Measurements from ENCODE around the gene TMEM35B. TPM values are rescaled to one million over a fixed set of nuclear protein-coding genes. Genes with fewer than 3 reads are reported as not detected.

TMEM35B gene
- total RNA-seq, 2 donors from 2014 or later: 25.2 to 30.6 TPM

Other genes with a start within 250 kb of the TMEM35B start
- gene GJB5, start 230.3 kb downstream of the TMEM35B start, total RNA-seq: not detected
- not detected for gene GJB4, start 225.6 kb downstream of the TMEM35B start, total RNA-seq
- under 1 TPM in 1 of 2 donors, not detected in 1; 0.28 TPM for gene GJB3, start 204.1 kb downstream of the TMEM35B start, total RNA-seq
- 10 to 100 TPM; 31.6 to 50.9 TPM for gene GJA4, start 192.3 kb downstream of the TMEM35B start, total RNA-seq
- gene SMIM12, start 125.6 kb downstream of the TMEM35B start, total RNA-seq: 10 to 100 TPM; 26.6 to 34.0 TPM
- under 1 TPM in 1 of 2 donors, not detected in 1; 0.43 TPM for gene DLGAP3, start 55.7 kb downstream of the TMEM35B start, total RNA-seq
- 10 to 100 TPM in 1 of 2 donors, 1 to 10 TPM in 1; 6.7 to 20.6 TPM for gene ZMYM6, start 46.6 kb upstream of the TMEM35B start, total RNA-seq
- 1 to 10 TPM; 3.6 to 4.0 TPM for gene ZMYM1, start 94.0 kb upstream of the TMEM35B start, total RNA-seq
- gene SFPQ, start 207.8 kb upstream of the TMEM35B start, total RNA-seq: 10 to 100 TPM; 52.0 to 80.8 TPM